OCI-LY7 (cell line): ENCODE results near the gene SKAP2. TPM values are rescaled to one million over a fixed set of nuclear protein-coding genes. Genes with fewer than 3 reads are reported as not detected.

Experiments used
- BruUV-seq: library from RNA; stranded (reverse); fragments of 400-500 nt; replicated peaks from 2 replicates; lab custom pipeline; 2021; lab: Mats Ljungman, UMichigan
- CTCF ChIA-PET: fragments of 300-600 bp; sonication (Branson Sonifier 250); formaldehyde crosslinking; loops from one replicate; lab custom pipeline; 2022; ENCODE audit warnings: antibody characterized with exemption; ENCODE audit not compliant: unreplicated experiment; lab: Charles Lee
- POLR2A ChIA-PET: fragments of 300-600 bp; sonication (Branson Sonifier 250); formaldehyde crosslinking; loops from one replicate; lab custom pipeline; 2022; ENCODE audit warnings: antibody characterized with exemption; lab: Charles Lee
- DNase-seq: peaks from one replicate; pipeline ENCODE4 v3.0.0-alpha.2; 2015; ENCODE audit warnings: low spot score
- H2AFZ ChIP-seq: fragments of 200-600 bp; sonication (generic), shearing (Covaris generic); 2 replicates; pipeline ENCODE4 v1.6.1; 2014; ENCODE audit warnings: mild to moderate bottlenecking, antibody characterized with exemption, low read length, moderate library complexity
- H3K27ac ChIP-seq: fragments of 200-600 bp; sonication (generic); 2 replicates; pipeline ENCODE4 v1.5.1; 2014; ENCODE audit warnings: mixed run types, low read depth, mild to moderate bottlenecking, moderate library complexity, low read length, inconsistent platforms; ENCODE audit not compliant: poor library complexity, severe bottlenecking
- H3K36me3 ChIP-seq: fragments of 200-600 bp; sonication (generic); 2 replicates; pipeline ENCODE4 v1.6.1; 2014; ENCODE audit warnings: mild to moderate bottlenecking, antibody characterized with exemption, low read length, moderate library complexity, mixed read lengths; ENCODE audit not compliant: insufficient read depth
- H3K4me1 ChIP-seq: fragments of 200-600 bp; sonication (generic); 2 replicates; pipeline ENCODE4 v1.5.1; 2014; ENCODE audit warnings: mild to moderate bottlenecking, low read length; ENCODE audit not compliant: insufficient read depth, poor library complexity, severe bottlenecking
- H3K4me2 ChIP-seq: fragments of 200-600 bp; sonication (generic); 2 replicates; pipeline ENCODE4 v1.6.1; 2014; ENCODE audit warnings: mild to moderate bottlenecking, low read length
- H3K4me3 ChIP-seq: fragments of 200-600 bp; sonication (generic); 2 replicates; pipeline ENCODE4 v1.5.1; 2014; ENCODE audit warnings: mild to moderate bottlenecking, low read depth, low read length; ENCODE audit not compliant: poor library complexity, severe bottlenecking
- H3K79me2 ChIP-seq: fragments of 200-600 bp; sonication (generic); 2 replicates; pipeline ENCODE4 v1.6.1; 2016; ENCODE audit warnings: low read depth, mild to moderate bottlenecking, low read length, moderate library complexity, mixed read lengths; ENCODE audit not compliant: insufficient read depth
- H3K9me2 ChIP-seq: fragments of 200-600 bp; sonication (generic); 2 replicates; pipeline ENCODE4 v1.6.1; 2016; ENCODE audit warnings: mild to moderate bottlenecking, low read length, mixed read lengths; ENCODE audit not compliant: insufficient read depth
- H3K9me3 ChIP-seq: fragments of 200-600 bp; sonication (generic); 2 replicates; pipeline ENCODE4 v1.6.1; 2014; ENCODE audit warnings: mild to moderate bottlenecking, mixed run types, low read length, mixed read lengths
- H4K20me1 ChIP-seq: fragments of 200-600 bp; sonication (generic); 2 replicates; pipeline ENCODE4 v1.6.1; 2014; ENCODE audit warnings: mild to moderate bottlenecking, antibody characterized with exemption, low read length, moderate library complexity, mixed read lengths; ENCODE audit not compliant: insufficient read depth
- EZH2phosphoT487 ChIP-seq: fragments of 200-600 bp; sonication (generic); IDR thresholded peaks from 2 replicates; pipeline ENCODE4 v1.6.1; 2018; ENCODE audit warnings: low read depth, borderline replicate concordance, mild to moderate bottlenecking, mixed run types, antibody characterized with exemption, low read length, moderate library complexity, mixed read lengths
- intact Hi-C: fragments of 100-400 bp; cut with micrococcal nuclease; formaldehyde crosslinking; loops from one replicate; pipeline ENCODE4 v1.10.0; 2022; ENCODE audit not compliant: unreplicated experiment
- total RNA-seq, 2 experiments: library from RNA; depleted of rRNA in 1 of 2; stranded (reverse); fragments of >200 nt in 1 of 2; shearing (Covaris generic) in 1 of 2; gene quantifications; 2 replicates each; pipeline ENCODE4 v1.2.3, GENCODE V29; 2014 to 2022
- TF ChIP-seq, protein P1 (sequence below): fragments of 200-600 bp; sonication (generic); conservative IDR thresholded peaks from 2 replicates; pipeline ENCODE4 v1.5.1; 2014; ENCODE audit warnings: mild to moderate bottlenecking, antibody characterized with exemption, low read length, moderate library complexity, mixed read lengths

Gene SKAP2
- total RNA-seq, 2 experiments from 2014 or later = 15.5 to 54.8 TPM

DNA sequence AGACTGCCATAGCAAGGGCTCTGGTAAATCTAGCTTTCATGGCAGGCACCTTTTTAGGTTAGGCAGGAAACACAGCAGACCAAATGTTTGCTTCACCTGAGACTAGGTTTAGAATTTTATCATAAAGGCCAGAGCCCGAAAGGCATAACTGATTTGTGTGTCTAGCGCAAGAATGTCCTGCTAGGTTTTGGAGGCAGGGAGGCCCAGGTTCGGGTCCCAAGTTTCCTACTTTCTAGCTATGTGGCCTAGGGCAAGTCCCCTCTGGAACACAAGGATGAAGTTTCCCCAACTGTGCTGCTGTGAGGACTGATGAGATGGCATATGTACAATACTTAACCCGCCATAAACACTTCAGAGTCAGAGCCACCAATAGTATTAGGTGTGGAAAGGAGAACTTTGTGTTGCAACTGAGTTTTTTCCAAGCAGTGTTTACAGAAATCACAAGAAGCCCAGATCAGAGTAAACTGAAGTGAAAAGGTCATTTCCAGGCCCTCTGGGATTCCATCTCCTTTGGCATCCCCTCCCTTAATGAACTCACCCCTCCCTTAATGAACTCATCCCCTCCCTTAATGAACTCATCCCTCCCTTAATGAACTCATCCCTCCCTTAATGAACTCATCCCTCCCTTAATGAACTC, 244.9 kb downstream of the SKAP2 start:
- no peak overlapping the region for H2AFZ ChIP-seq
- no peak overlapping the region for H3K4me3 ChIP-seq
- intact Hi-C loops = no loop called here
- no peak overlapping the region for H3K27ac ChIP-seq
- DNase-seq = no peak
- no peaks in the 10 kb centered on the region for H3K9me3 ChIP-seq
- no peaks in the 10 kb centered on the region for H4K20me1 ChIP-seq
- no peaks in the 10 kb centered on the region for H3K4me1 ChIP-seq
- H3K4me2 ChIP-seq = no peak overlapping the region
- BruUV-seq = no TSS peak
- no peak for TF ChIP-seq EZH2phosphoT487
- TF ChIP-seq, protein P1, sequence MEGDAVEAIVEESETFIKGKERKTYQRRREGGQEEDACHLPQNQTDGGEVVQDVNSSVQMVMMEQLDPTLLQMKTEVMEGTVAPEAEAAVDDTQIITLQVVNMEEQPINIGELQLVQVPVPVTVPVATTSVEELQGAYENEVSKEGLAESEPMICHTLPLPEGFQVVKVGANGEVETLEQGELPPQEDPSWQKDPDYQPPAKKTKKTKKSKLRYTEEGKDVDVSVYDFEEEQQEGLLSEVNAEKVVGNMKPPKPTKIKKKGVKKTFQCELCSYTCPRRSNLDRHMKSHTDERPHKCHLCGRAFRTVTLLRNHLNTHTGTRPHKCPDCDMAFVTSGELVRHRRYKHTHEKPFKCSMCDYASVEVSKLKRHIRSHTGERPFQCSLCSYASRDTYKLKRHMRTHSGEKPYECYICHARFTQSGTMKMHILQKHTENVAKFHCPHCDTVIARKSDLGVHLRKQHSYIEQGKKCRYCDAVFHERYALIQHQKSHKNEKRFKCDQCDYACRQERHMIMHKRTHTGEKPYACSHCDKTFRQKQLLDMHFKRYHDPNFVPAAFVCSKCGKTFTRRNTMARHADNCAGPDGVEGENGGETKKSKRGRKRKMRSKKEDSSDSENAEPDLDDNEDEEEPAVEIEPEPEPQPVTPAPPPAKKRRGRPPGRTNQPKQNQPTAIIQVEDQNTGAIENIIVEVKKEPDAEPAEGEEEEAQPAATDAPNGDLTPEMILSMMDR = no peak
- H3K79me2 ChIP-seq = no peaks in the 10 kb centered on the region
- no peaks in the 10 kb centered on the region for H3K9me2 ChIP-seq
- POLR2A ChIA-PET = no interaction called here
- CTCF ChIA-PET = no interaction called here
- H3K36me3 ChIP-seq = no peaks in the 10 kb centered on the region

GRCh38 chr7:26618898-26619297, 245.5 kb downstream of the SKAP2 start:
- H3K4me1 ChIP-seq = no peaks in the 10 kb centered on the region
- CTCF ChIA-PET = no interaction called here
- no TSS peak for BruUV-seq

DNA sequence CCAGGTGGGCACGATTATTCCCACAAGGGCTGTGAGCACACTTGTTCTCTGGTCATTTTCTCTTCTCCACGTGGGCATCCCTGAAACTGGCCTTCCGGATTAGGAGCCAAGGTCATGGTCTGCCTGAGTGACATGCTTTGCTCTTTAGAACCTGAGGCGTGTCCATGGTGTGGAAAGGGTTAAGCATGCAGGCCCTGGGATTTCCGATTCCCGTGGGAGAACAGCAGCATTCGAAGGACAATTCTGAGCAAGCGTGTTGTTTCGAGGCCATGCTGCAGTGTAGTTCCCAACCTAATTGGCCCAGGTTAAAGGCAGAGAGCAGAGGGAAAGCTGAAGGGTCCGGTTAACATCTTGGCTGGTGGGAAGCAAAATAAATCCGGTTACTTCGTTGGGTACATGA, 245.9 kb downstream of the SKAP2 start:
- ChIA-PET POLR2A (interaction anchor here (1.1 kb wide), 1 partner anchor 10 kb away, joined by 4 read pairs; no protein-coding TSS in a partner anchor), CTCF (no interaction called here)
- Histone ChIP-seq H3K36me3 (no peaks in the 10 kb centered on the region), H3K4me3 (no peak overlapping the region), H4K20me1 (no peaks in the 10 kb centered on the region), H2AFZ (no peak overlapping the region), H3K79me2 (no peaks in the 10 kb centered on the region), H3K27ac (no peak overlapping the region), H3K4me2 (no peak overlapping the region), H3K9me3 (no peaks in the 10 kb centered on the region), H3K4me1 (no peaks in the 10 kb centered on the region), H3K9me2 (no peaks in the 10 kb centered on the region)
- no peak for DNase-seq
- intact Hi-C loops = no loop called here
- no TSS peak for BruUV-seq
- TF ChIP-seq, protein P1 = no peak
- TF ChIP-seq EZH2phosphoT487 = no peak

More at GRCh38 chr7:26618898-26619297, 245.5 kb downstream of the SKAP2 start:
- TF ChIP-seq, protein P1 = no peak
- no peak for TF ChIP-seq EZH2phosphoT487
- Histone ChIP-seq H3K9me3 (no peaks in the 10 kb centered on the region), H3K36me3 (no peaks in the 10 kb centered on the region), H3K4me2 (no peak overlapping the region), H2AFZ (no peak overlapping the region), H3K4me3 (no peak overlapping the region), H4K20me1 (no peaks in the 10 kb centered on the region), H3K27ac (no peak overlapping the region), H3K79me2 (no peaks in the 10 kb centered on the region), H3K9me2 (no peaks in the 10 kb centered on the region)
- no peak for DNase-seq
- intact Hi-C loops = no loop called here
- POLR2A ChIA-PET = interaction anchor here (1.1 kb wide), 1 partner anchor 10 kb away, joined by 4 read pairs; no protein-coding TSS in a partner anchor
